ENCODE results near the gene BRWD1.
A peak's percentile ranks its signal among the peaks of the same experiment; 100 is the strongest.

The BRWD1 gene

DNA sequence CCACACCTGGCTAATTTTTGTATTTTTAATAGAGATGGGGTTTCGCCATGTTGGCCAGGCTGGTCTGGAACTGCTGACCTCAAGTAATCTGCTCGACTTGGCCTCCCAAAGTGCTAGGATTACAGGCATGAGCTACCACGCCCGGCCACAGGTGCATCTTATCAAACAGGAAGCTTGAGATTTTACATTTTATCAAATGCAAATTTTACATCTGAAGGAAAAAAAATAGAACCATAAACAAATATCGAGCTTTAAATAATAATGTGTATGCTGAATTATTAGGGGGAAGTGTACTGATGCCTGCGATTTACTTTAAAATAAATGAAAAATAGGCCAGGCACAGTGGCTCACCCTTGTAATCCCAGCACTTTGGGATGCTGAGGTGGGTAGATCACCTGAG, 16.6 kb upstream of the BRWD1 start:
- Histone ChIP-seq H2BK5ac (ENCODE audit: low read length) (no peak overlapping the region), H4K91ac (ENCODE audit: low read depth, low read length, poor library complexity) (no peak overlapping the region), H3K14ac (ENCODE audit: low read length) (no peak overlapping the region), H2AK5ac (ENCODE audit: low read depth, low read length) (no peak overlapping the region), H2BK12ac (ENCODE audit: low read length) (no peak overlapping the region), H3K23ac (ENCODE audit: low read depth, low read length, poor library complexity) (no peak overlapping the region), H3K9me3 (replicated peaks in 1 of 2; ENCODE audit: control insufficient read depth in 2 of 2, insufficient read depth in 1 of 2, low read depth in 1 of 2, low read length in 2 of 2) (no peaks in the 10 kb centered on the region), H3K9ac (ENCODE audit: low read depth, low read length, poor library complexity) (no peak overlapping the region), H3K4me1 (ENCODE audit: control insufficient read depth in 2 of 2, insufficient read depth in 1 of 2, low read depth in 1 of 2, low read length in 2 of 2) (no peaks in the 10 kb centered on the region), H3K27ac (replicated peaks; ENCODE audit: low read length) (no peak overlapping the region), H4K8ac (ENCODE audit: low read depth, low read length) (no peak overlapping the region), H3K4me2 (ENCODE audit: insufficient read depth, low read length, poor library complexity, severe bottlenecking) (no peak overlapping the region), H3K18ac (ENCODE audit: low read length) (no peak overlapping the region), H2BK15ac (ENCODE audit: low read length) (no peak overlapping the region), H2AFZ (ENCODE audit: low read length) (no peak overlapping the region), H3K4ac (ENCODE audit: low read length) (no peak overlapping the region), H3K79me1 (ENCODE audit: low read depth, low read length) (no peaks in the 10 kb centered on the region), H3K36me3 (replicated peaks in 1 of 2; ENCODE audit: control insufficient read depth in 2 of 2, insufficient read depth in 2 of 2, low read length in 2 of 2) (no peaks in the 10 kb centered on the region), H3K4me3 (ENCODE audit: low read length in 2 of 2) (no peak overlapping the region), H3K27me3 (ENCODE audit: control insufficient read depth in 3 of 3, insufficient read depth in 3 of 3, low read depth in 1 of 3, low read length in 3 of 3) (no peaks in the 10 kb centered on the region), H2BK120ac (ENCODE audit: low read depth, low read length) (no peak overlapping the region)
- WGBS, 2 donors (ENCODE audit: extremely low coverage in 2 of 2, insufficient read length in 2 of 2, insufficient replicate concordance in 1 of 2) = no CpG with 5 or more reads among the region's 6 CpGs
- no peak for DNase-seq (ENCODE audit: low spot score)

DNA sequence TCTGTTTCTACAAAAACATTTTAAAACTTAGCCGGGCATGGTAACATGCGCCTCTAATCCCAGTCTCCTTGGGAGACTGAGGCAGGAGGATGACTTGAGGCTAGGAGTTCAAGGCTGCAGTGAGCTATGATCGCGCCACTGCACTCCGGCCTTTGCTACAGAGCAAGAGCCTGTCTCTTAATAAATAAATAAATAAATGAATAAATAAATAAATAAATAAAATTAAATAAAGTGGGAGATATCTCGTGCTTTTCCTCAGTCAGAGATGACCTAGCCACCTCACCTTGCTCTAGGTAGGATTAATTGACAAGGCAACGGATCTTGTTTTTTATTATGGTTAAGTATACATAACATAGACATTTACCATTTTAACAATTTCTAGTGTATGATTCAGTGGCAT, 14.3 kb upstream of the BRWD1 start:
- H3K27me3 ChIP-seq (ENCODE audit: control insufficient read depth in 3 of 3, insufficient read depth in 3 of 3, low read depth in 1 of 3, low read length in 3 of 3) = no peaks in the 10 kb centered on the region
- no peak overlapping the region for H3K27ac ChIP-seq (replicated peaks; ENCODE audit: low read length)
- H3K36me3 ChIP-seq (replicated peaks in 1 of 2; ENCODE audit: control insufficient read depth in 2 of 2, insufficient read depth in 2 of 2, low read length in 2 of 2) = no peaks in the 10 kb centered on the region
- H3K4ac ChIP-seq (ENCODE audit: low read length) = no peak overlapping the region
- no peak overlapping the region for H3K4me2 ChIP-seq (ENCODE audit: insufficient read depth, low read length, poor library complexity, severe bottlenecking)
- no peak overlapping the region for H4K8ac ChIP-seq (ENCODE audit: low read depth, low read length)
- H2AK5ac ChIP-seq (ENCODE audit: low read depth, low read length) = no peak overlapping the region
- no peak overlapping the region for H3K4me3 ChIP-seq (ENCODE audit: low read length in 2 of 2)
- H2BK5ac ChIP-seq (ENCODE audit: low read length) = no peak overlapping the region
- no peaks in the 10 kb centered on the region for H3K4me1 ChIP-seq (ENCODE audit: control insufficient read depth in 2 of 2, insufficient read depth in 1 of 2, low read depth in 1 of 2, low read length in 2 of 2)
- H2AFZ ChIP-seq (ENCODE audit: low read length) = no peak overlapping the region
- H3K14ac ChIP-seq (ENCODE audit: low read length) = no peak overlapping the region
- H3K9ac ChIP-seq (ENCODE audit: low read depth, low read length, poor library complexity) = no peak overlapping the region
- no peak overlapping the region for H2BK12ac ChIP-seq (ENCODE audit: low read length)
- H3K18ac ChIP-seq (ENCODE audit: low read length) = no peak overlapping the region
- H3K79me1 ChIP-seq (ENCODE audit: low read depth, low read length) = no peaks in the 10 kb centered on the region
- H3K9me3 ChIP-seq (replicated peaks in 1 of 2; ENCODE audit: control insufficient read depth in 2 of 2, insufficient read depth in 1 of 2, low read depth in 1 of 2, low read length in 2 of 2) = no peaks in the 10 kb centered on the region
- no peak overlapping the region for H3K23ac ChIP-seq (ENCODE audit: low read depth, low read length, poor library complexity)
- no peak overlapping the region for H2BK15ac ChIP-seq (ENCODE audit: low read length)
- WGBS, 2 donors (ENCODE audit: extremely low coverage in 2 of 2, insufficient read length in 2 of 2, insufficient replicate concordance in 1 of 2) = no CpG with 5 or more reads among the region's 7 CpGs
- H2BK120ac ChIP-seq (ENCODE audit: low read depth, low read length) = no peak overlapping the region
- DNase-seq (ENCODE audit: low spot score) = no peak
- H4K91ac ChIP-seq (ENCODE audit: low read depth, low read length, poor library complexity) = no peak overlapping the region

DNA sequence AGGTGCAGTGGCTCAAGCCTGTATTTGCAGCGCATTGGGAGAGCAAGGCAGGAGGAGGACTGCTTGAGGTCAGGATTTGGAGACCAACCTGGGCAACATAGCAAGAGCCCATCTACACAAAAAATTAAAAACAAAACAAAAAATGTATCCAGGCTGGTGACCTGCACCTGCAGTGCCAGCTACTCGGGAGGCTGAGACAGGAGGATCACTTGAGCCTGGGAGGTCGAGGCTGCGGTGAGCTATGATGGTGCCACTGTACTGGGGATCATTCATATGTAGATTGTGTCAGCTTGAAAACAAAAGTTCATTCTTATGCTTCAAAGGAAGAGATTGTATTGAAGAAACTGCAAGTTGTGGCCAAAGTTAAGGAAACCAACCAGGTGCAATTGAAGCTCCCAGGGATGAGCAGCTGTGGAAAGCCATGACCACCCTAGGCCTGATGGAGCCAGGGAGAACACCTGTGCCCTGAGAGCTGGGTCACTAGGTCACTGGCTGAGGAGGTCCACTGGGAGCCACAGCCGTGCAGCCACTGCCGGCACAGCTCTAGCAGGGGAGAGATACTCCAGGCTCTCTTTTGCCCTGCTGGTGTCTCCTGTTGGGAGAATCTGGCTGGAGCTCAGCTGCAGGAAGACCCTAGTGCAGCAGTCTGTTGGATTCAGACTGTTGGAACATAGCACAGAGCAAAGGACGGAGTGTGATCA, 13.3 kb upstream of the BRWD1 start:
- no peak overlapping the region for H2BK12ac ChIP-seq (ENCODE audit: low read length)
- no peak overlapping the region for H3K9ac ChIP-seq (ENCODE audit: low read depth, low read length, poor library complexity)
- H3K27me3 ChIP-seq (ENCODE audit: control insufficient read depth in 3 of 3, insufficient read depth in 3 of 3, low read depth in 1 of 3, low read length in 3 of 3) = no peaks in the 10 kb centered on the region
- no peak overlapping the region for H3K27ac ChIP-seq (replicated peaks; ENCODE audit: low read length)
- H4K91ac ChIP-seq (ENCODE audit: low read depth, low read length, poor library complexity) = no peak overlapping the region
- no peak overlapping the region for H3K4me3 ChIP-seq (ENCODE audit: low read length in 2 of 2)
- no peak overlapping the region for H3K18ac ChIP-seq (ENCODE audit: low read length)
- no peak overlapping the region for H2BK120ac ChIP-seq (ENCODE audit: low read depth, low read length)
- no peaks in the 10 kb centered on the region for H3K9me3 ChIP-seq (replicated peaks in 1 of 2; ENCODE audit: control insufficient read depth in 2 of 2, insufficient read depth in 1 of 2, low read depth in 1 of 2, low read length in 2 of 2)
- no peak overlapping the region for H4K8ac ChIP-seq (ENCODE audit: low read depth, low read length)
- no peak overlapping the region for H2AK5ac ChIP-seq (ENCODE audit: low read depth, low read length)
- no peaks in the 10 kb centered on the region for H3K4me1 ChIP-seq (ENCODE audit: control insufficient read depth in 2 of 2, insufficient read depth in 1 of 2, low read depth in 1 of 2, low read length in 2 of 2)
- H3K14ac ChIP-seq (ENCODE audit: low read length) = no peak overlapping the region
- no CpG with 5 or more reads among the region's 7 CpGs for WGBS, 2 donors (ENCODE audit: extremely low coverage in 2 of 2, insufficient read length in 2 of 2, insufficient replicate concordance in 1 of 2)
- H2BK15ac ChIP-seq (ENCODE audit: low read length) = no peak overlapping the region
- no peak for DNase-seq (ENCODE audit: low spot score)
- no peak overlapping the region for H3K4ac ChIP-seq (ENCODE audit: low read length)
- peak overlapping the region; percentile 61 for H2AFZ ChIP-seq (ENCODE audit: low read length)
- no peaks in the 10 kb centered on the region for H3K79me1 ChIP-seq (ENCODE audit: low read depth, low read length)
- H3K36me3 ChIP-seq (replicated peaks in 1 of 2; ENCODE audit: control insufficient read depth in 2 of 2, insufficient read depth in 2 of 2, low read length in 2 of 2) = no peaks in the 10 kb centered on the region
- H3K23ac ChIP-seq (ENCODE audit: low read depth, low read length, poor library complexity) = no peak overlapping the region
- H3K4me2 ChIP-seq (ENCODE audit: insufficient read depth, low read length, poor library complexity, severe bottlenecking) = no peak overlapping the region
- no peak overlapping the region for H2BK5ac ChIP-seq (ENCODE audit: low read length)

DNA sequence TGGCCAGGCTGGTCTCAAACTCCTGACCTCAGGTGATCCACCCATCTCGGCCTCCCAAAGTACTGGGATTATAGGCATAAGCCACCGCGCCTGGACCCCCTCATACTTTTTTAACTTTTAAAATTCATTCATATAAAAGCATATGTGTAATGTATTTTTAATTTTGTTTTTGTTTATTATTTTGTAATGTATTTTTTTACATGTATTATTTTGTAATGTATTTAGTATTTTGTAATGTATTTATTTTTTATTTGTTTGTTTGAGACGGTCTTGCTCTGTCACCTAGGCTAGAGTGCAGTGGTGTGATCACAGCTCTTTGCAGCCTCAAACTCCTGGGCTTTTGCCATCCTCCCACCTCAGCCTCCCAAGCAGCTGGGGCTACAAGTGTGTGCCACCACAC, 12.0 kb upstream of the BRWD1 start:
- H3K27ac ChIP-seq (replicated peaks; ENCODE audit: low read length) = no peak overlapping the region

More for the DNA sequence above, 12.0 kb upstream of the BRWD1 start:
- H3K9ac ChIP-seq (ENCODE audit: low read depth, low read length, poor library complexity) = no peak overlapping the region
- H4K91ac ChIP-seq (ENCODE audit: low read depth, low read length, poor library complexity) = no peak overlapping the region
- H3K27me3 ChIP-seq (ENCODE audit: control insufficient read depth in 3 of 3, insufficient read depth in 3 of 3, low read depth in 1 of 3, low read length in 3 of 3) = no peaks in the 10 kb centered on the region
- H3K23ac ChIP-seq (ENCODE audit: low read depth, low read length, poor library complexity) = no peak overlapping the region
- H2BK15ac ChIP-seq (ENCODE audit: low read length) = no peak overlapping the region
- H2BK12ac ChIP-seq (ENCODE audit: low read length) = no peak overlapping the region
- H3K4me3 ChIP-seq (ENCODE audit: low read length in 2 of 2) = no peak overlapping the region
- no peak for DNase-seq (ENCODE audit: low spot score)
- no CpG with 5 or more reads among the region's 4 CpGs for WGBS, 2 donors (ENCODE audit: extremely low coverage in 2 of 2, insufficient read length in 2 of 2, insufficient replicate concordance in 1 of 2)
- no peak overlapping the region for H3K14ac ChIP-seq (ENCODE audit: low read length)
- H3K18ac ChIP-seq (ENCODE audit: low read length) = no peak overlapping the region
- H2AK5ac ChIP-seq (ENCODE audit: low read depth, low read length) = no peak overlapping the region
- H2AFZ ChIP-seq (ENCODE audit: low read length) = no peak overlapping the region
- no peaks in the 10 kb centered on the region for H3K9me3 ChIP-seq (replicated peaks in 1 of 2; ENCODE audit: control insufficient read depth in 2 of 2, insufficient read depth in 1 of 2, low read depth in 1 of 2, low read length in 2 of 2)
- no peak overlapping the region for H2BK120ac ChIP-seq (ENCODE audit: low read depth, low read length)
- no peak overlapping the region for H3K4me2 ChIP-seq (ENCODE audit: insufficient read depth, low read length, poor library complexity, severe bottlenecking)
- H4K8ac ChIP-seq (ENCODE audit: low read depth, low read length) = no peak overlapping the region
- no peak overlapping the region for H2BK5ac ChIP-seq (ENCODE audit: low read length)
- no peaks in the 10 kb centered on the region for H3K79me1 ChIP-seq (ENCODE audit: low read depth, low read length)
- H3K4me1 ChIP-seq (ENCODE audit: control insufficient read depth in 2 of 2, insufficient read depth in 1 of 2, low read depth in 1 of 2, low read length in 2 of 2) = no peaks in the 10 kb centered on the region
- no peak overlapping the region for H3K4ac ChIP-seq (ENCODE audit: low read length)
- no peaks in the 10 kb centered on the region for H3K36me3 ChIP-seq (replicated peaks in 1 of 2; ENCODE audit: control insufficient read depth in 2 of 2, insufficient read depth in 2 of 2, low read length in 2 of 2)
